DND-41 (cell line): ENCODE measurements around the gene SPPL2B.

Source experiments
- EZH2 ChIP-seq: IDR thresholded peaks from 3 replicates; pipeline ENCODE4 v1.6.1; 2012; ENCODE audit warnings: borderline replicate concordance, low read depth, mild to moderate bottlenecking, moderate library complexity, low read length, inconsistent platforms; ENCODE audit not compliant: severe bottlenecking
- TF ChIP-seq, protein P1 (sequence below): IDR thresholded peaks from 2 replicates; pipeline ENCODE4 v1.5.1; 2012; ENCODE audit warnings: borderline replicate concordance, low read length, moderate library complexity, mild to moderate bottlenecking; ENCODE audit not compliant: poor library complexity, severe bottlenecking; ENCODE audit errors: extremely low read depth

DNA sequence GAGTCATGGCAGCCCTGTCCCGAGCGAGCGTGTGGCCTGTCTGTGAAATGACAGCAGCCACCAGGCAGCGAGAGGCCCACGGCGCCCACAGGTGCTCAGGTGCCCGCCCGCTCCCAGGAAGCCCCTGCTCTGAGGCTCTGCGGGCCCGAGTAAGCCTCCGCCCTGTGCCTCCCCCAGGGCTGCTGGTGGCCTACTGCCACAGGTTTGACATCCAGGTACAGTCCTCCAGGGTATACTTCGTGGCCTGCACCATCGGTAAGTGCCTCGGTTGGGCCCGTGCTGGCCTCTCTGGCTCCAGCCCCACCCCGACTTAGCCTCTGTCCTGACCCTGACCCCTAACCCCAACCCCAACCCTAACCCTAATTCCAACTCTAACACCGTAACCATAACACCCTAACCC, 16.6 kb downstream of the SPPL2B start:
- TF ChIP-seq, protein P1, sequence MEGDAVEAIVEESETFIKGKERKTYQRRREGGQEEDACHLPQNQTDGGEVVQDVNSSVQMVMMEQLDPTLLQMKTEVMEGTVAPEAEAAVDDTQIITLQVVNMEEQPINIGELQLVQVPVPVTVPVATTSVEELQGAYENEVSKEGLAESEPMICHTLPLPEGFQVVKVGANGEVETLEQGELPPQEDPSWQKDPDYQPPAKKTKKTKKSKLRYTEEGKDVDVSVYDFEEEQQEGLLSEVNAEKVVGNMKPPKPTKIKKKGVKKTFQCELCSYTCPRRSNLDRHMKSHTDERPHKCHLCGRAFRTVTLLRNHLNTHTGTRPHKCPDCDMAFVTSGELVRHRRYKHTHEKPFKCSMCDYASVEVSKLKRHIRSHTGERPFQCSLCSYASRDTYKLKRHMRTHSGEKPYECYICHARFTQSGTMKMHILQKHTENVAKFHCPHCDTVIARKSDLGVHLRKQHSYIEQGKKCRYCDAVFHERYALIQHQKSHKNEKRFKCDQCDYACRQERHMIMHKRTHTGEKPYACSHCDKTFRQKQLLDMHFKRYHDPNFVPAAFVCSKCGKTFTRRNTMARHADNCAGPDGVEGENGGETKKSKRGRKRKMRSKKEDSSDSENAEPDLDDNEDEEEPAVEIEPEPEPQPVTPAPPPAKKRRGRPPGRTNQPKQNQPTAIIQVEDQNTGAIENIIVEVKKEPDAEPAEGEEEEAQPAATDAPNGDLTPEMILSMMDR: no peak
- no peak for TF ChIP-seq EZH2
